PC-3 (cell line): ENCODE results near the gene RAET1L.

Experiments
- EZH2 ChIP-seq: fragments of 300-600 bp; sonication (generic); IDR thresholded peaks from one replicate; pipeline ENCODE4 v1.6.1; 2017; ENCODE audit warnings: antibody characterized with exemption, mild to moderate bottlenecking, low read length; ENCODE audit not compliant: unreplicated experiment
- TF ChIP-seq, protein P1 (sequence below): fragments of 300-600 bp; sonication (generic); conservative IDR thresholded peaks from 2 replicates; pipeline ENCODE4 v1.5.1; 2017; ENCODE audit warnings: antibody characterized with exemption, low read depth, mild to moderate bottlenecking, low read length

DNA sequence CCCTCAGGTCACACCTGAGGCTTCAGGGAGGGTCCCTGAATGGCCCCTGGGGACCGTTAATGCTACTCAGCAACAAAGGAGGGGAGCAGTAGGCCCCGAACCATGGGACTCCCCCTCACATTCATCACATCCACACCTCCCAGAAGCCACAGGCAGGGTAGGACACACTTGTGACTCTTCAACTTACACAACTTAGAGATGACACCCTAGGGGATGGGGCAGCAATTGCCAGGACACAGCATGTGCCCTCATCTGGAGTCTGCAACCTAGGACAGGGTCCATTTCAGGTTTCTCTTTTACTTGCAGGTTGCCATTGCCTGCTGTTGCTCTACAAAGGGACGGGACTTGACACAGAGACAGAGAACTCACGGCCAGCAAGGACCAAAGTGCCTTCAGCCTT lies 42.8 kb upstream of the RAET1L start:
- TF ChIP-seq, protein P1, sequence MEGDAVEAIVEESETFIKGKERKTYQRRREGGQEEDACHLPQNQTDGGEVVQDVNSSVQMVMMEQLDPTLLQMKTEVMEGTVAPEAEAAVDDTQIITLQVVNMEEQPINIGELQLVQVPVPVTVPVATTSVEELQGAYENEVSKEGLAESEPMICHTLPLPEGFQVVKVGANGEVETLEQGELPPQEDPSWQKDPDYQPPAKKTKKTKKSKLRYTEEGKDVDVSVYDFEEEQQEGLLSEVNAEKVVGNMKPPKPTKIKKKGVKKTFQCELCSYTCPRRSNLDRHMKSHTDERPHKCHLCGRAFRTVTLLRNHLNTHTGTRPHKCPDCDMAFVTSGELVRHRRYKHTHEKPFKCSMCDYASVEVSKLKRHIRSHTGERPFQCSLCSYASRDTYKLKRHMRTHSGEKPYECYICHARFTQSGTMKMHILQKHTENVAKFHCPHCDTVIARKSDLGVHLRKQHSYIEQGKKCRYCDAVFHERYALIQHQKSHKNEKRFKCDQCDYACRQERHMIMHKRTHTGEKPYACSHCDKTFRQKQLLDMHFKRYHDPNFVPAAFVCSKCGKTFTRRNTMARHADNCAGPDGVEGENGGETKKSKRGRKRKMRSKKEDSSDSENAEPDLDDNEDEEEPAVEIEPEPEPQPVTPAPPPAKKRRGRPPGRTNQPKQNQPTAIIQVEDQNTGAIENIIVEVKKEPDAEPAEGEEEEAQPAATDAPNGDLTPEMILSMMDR = no peak
- TF ChIP-seq EZH2 = no peak
